Type B pancreatic cell (in vitro differentiated cells): Measurements from ENCODE around the gene JAKMIP2. TPM values are rescaled to one million over a fixed set of nuclear protein-coding genes. Genes with fewer than 3 reads are reported as not detected.

Experiments
- DNase-seq: peaks from one replicate; pipeline ENCODE4 v3.0.0; 2021; ENCODE audit warnings: mixed read lengths; ENCODE audit not compliant: unreplicated experiment; ENCODE audit errors: extremely low spot score
- H3K27ac Mint-ChIP-seq: 2 replicates; pipeline ENCODE4 v1.8.0; 2021; ENCODE audit warnings: mild to moderate bottlenecking, mixed read lengths
- H3K27me3 Mint-ChIP-seq: 2 replicates; pipeline ENCODE4 v1.8.0; 2021; ENCODE audit warnings: mixed read lengths
- H3K36me3 Mint-ChIP-seq: 2 replicates; pipeline ENCODE4 v1.8.0; 2021; ENCODE audit warnings: mixed read lengths
- H3K4me1 Mint-ChIP-seq: one replicate; pipeline ENCODE4 v1.8.0; 2021; ENCODE audit warnings: mixed read lengths; ENCODE audit not compliant: unreplicated experiment
- H3K4me3 Mint-ChIP-seq: 2 replicates; pipeline ENCODE4 v1.8.0; 2021; ENCODE audit warnings: mild to moderate bottlenecking, mixed read lengths
- H3K9me3 Mint-ChIP-seq: 2 replicates; pipeline ENCODE4 v1.8.0; 2021; ENCODE audit warnings: mixed read lengths
- CTCF ChIP-seq: fragments of 200-600 bp; sonication (generic); conservative IDR thresholded peaks from 2 replicates; pipeline ENCODE4 v1.5.0; 2021; ENCODE audit warnings: antibody characterized with exemption, mild to moderate bottlenecking
- total RNA-seq: library from RNA; stranded (reverse); gene quantifications from 2 replicates; pipeline ENCODE4 v1.2.1, GENCODE V29; 2021; ENCODE audit warnings: low replicate concordance

JAKMIP2 gene
- total RNA-seq, 1 donor from 2014 or later = 13.8 TPM

GRCh38 chr5:147667363-147667762 lies 115.2 kb downstream of the JAKMIP2 start:
- Mint-ChIP-seq H3K27ac (no peak overlapping the region), H3K4me3 (no peak overlapping the region), H3K9me3 (no peaks in the 10 kb centered on the region), H3K4me1 (no peaks in the 10 kb centered on the region), H3K36me3 (peaks cover 15% of the 10 kb centered on the region), H3K27me3 (no peaks in the 10 kb centered on the region)
- TF ChIP-seq CTCF = no peak
- DNase-seq = no peak

GRCh38 chr5:147666419-147666818 lies 116.1 kb downstream of the JAKMIP2 start:
- no peak for TF ChIP-seq CTCF
- DNase-seq = no peak
- H3K36me3 Mint-ChIP-seq = peaks cover 20% of the 10 kb centered on the region
- H3K4me1 Mint-ChIP-seq = no peaks in the 10 kb centered on the region
- H3K4me3 Mint-ChIP-seq = no peak overlapping the region
- no peak overlapping the region for H3K27ac Mint-ChIP-seq
- no peaks in the 10 kb centered on the region for H3K9me3 Mint-ChIP-seq
- H3K27me3 Mint-ChIP-seq = no peaks in the 10 kb centered on the region

GRCh38 chr5:147661541-147661940 lies 121.0 kb downstream of the JAKMIP2 start:
- peaks cover 36% of the 10 kb centered on the region for H3K36me3 Mint-ChIP-seq
- H3K4me3 Mint-ChIP-seq = no peak overlapping the region
- H3K9me3 Mint-ChIP-seq = no peaks in the 10 kb centered on the region
- no peaks in the 10 kb centered on the region for H3K4me1 Mint-ChIP-seq
- no peak for DNase-seq
- H3K27me3 Mint-ChIP-seq = no peaks in the 10 kb centered on the region
- H3K27ac Mint-ChIP-seq = no peak overlapping the region
- TF ChIP-seq CTCF = no peak

DNA sequence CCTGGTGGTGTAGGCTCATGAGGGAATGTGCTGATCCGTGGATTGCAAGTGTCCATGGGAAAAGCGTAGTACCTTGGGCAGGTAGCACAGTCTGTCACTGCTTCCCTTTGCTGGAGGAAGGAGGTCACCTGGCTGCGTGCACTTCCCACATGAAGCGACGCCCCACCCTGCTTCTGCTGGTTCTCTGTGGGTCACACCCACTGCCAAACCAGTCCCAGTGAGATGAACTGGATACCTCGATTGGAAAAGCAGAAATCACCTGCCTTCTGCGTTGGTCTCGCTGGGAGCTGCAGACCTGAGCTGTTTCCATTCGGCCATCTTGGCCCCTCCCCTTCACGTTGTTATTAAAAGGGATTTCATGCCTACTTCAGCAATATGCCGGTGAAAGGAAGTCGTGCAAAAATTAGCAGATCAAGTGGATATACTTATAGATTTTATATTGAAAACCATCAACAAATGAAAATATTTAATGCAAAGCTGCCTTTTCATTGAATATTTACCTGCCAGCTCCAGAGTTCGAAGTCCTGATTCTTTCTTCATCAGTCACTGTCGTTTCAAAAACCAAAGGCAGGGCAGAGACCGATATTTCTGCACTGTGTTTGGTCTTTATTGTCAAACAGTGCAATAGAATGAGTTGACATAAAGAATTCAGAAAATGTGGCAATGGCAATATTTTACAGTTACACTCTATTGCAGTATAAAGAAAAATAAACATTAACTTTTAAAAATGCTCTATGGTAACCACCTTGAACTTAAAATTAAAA lies 123.2 kb downstream of the JAKMIP2 start:
- no peaks in the 10 kb centered on the region for H3K27me3 Mint-ChIP-seq
- no peak overlapping the region for H3K4me3 Mint-ChIP-seq
- H3K4me1 Mint-ChIP-seq = no peaks in the 10 kb centered on the region
- H3K36me3 Mint-ChIP-seq = peaks cover 40% of the 10 kb centered on the region
- H3K9me3 Mint-ChIP-seq = peaks cover 11% of the 10 kb centered on the region
- no peak for TF ChIP-seq CTCF
- H3K27ac Mint-ChIP-seq = no peak overlapping the region
- DNase-seq = no peak

DNA sequence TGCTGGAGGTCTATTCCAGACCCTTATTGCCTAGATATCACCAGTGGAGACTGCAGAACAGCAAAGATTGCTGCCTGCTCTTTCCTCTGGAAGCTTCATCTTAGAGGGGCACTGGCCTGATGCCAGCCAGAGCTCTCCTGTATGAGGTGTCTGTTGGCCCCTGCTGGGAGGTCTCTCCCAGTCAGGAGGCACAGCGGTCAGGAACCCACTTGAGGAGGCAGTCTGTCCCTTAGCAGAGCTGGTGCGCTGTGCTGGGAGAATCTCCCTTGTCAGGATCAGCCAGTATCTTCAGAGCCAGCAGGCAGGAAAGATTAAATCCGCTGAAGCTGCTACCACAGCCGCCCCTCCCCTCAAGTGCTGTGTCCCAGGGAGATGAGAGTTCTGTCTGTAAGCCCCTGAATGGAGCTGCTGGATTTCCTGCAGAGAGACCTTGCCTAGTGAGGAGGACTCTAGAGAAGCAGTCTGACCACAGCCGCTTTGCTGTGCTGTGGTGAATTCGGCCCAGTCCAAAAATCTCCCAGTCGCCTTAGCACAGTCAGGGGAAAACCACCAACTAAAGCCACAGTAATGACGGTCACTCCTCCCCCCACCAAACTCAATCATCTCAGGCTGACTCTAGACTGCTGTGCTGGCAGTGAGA lies 124.1 kb downstream of the JAKMIP2 start:
- Mint-ChIP-seq H3K27ac (no peak overlapping the region), H3K4me3 (no peak overlapping the region), H3K4me1 (no peaks in the 10 kb centered on the region), H3K9me3 (peaks cover 11% of the 10 kb centered on the region), H3K36me3 (peaks cover 38% of the 10 kb centered on the region), H3K27me3 (no peaks in the 10 kb centered on the region)
- no peak for TF ChIP-seq CTCF
- no peak for DNase-seq
